Thyroid gland (tissue), 4 donors: ENCODE data around the gene AUH.

Source experiments
- POLR2A ChIP-seq, 2 donors: fragments of 450-650 bp; IDR thresholded peaks; one replicate each; pipeline ENCODE4 v1.6.1; 2017; ENCODE audit warnings: antibody characterized with exemption in 2 of 2, mild to moderate bottlenecking in 2 of 2, moderate library complexity in 1 of 2
- TF ChIP-seq, protein P1 (sequence below), 6 experiments: fragments of 200-600 bp in 3 of 6; fragments of 450-650 bp in 3 of 6; sonication (generic) in 3 of 6; IDR thresholded peaks; one replicate each; pipeline ENCODE4 v1.5.1; 2016 to 2019; ENCODE audit warnings: antibody characterized with exemption in 6 of 6, mild to moderate bottlenecking in 2 of 6, inconsistent platforms in 1 of 6, moderate library complexity in 1 of 6

DNA sequence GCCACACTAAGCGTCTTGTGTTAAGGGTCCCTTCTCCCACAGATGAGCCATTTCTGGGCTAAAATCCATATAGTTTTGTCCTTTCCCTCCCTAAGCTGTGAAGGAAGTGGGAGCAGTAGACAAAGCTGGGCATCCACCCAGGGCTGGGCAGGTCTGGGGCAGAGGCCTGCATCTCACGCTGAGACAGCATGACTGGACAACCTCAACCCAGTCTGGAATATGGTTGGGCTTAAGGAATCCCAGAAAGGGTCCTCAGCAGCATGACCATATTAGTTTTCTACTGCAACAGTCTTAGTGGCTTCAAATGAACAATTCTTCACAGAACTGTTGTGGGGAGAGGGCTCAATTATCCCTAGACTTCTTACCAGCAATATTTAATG is 173.8 kb downstream of the AUH start:
- TF ChIP-seq, protein P1, sequence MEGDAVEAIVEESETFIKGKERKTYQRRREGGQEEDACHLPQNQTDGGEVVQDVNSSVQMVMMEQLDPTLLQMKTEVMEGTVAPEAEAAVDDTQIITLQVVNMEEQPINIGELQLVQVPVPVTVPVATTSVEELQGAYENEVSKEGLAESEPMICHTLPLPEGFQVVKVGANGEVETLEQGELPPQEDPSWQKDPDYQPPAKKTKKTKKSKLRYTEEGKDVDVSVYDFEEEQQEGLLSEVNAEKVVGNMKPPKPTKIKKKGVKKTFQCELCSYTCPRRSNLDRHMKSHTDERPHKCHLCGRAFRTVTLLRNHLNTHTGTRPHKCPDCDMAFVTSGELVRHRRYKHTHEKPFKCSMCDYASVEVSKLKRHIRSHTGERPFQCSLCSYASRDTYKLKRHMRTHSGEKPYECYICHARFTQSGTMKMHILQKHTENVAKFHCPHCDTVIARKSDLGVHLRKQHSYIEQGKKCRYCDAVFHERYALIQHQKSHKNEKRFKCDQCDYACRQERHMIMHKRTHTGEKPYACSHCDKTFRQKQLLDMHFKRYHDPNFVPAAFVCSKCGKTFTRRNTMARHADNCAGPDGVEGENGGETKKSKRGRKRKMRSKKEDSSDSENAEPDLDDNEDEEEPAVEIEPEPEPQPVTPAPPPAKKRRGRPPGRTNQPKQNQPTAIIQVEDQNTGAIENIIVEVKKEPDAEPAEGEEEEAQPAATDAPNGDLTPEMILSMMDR (IDR thresholded peaks at IDR 0.05): no peak
- no peak for TF ChIP-seq POLR2A (IDR thresholded peaks at IDR 0.05)
